Upper lobe of left lung (tissue), 6 donors: ENCODE data around the gene IL9R. TPM values are rescaled to one million over a fixed set of nuclear protein-coding genes. Genes with fewer than 3 reads are reported as not detected.
A peak's percentile ranks its signal among the peaks of the same experiment; 100 is the strongest.
"Not testable (repeated sequence)": the region's sequence is repeated elsewhere in the genome, so short reads cannot be mapped to it uniquely, and the experiment has no call there.

Experiments used
- ATAC-seq, 2 donors: fragments of 200-7000 bp; cut with Tn5 transposase; one replicate each; pipeline ENCODE4 v1.9.1; 2022; ENCODE audit warnings: mild to moderate bottlenecking in 2 of 2, moderate library complexity in 2 of 2; ENCODE audit not compliant: low FRiP score in 2 of 2
- DNase-seq, 2 donors: peaks; one replicate each; pipeline ENCODE4 v3.0.0-alpha.2; 2019 to 2020
- H3K27ac ChIP-seq, 4 donors: fragments of 200-600 bp; sonication (generic); one replicate each; pipeline ENCODE4 v1.5.1; 2016 to 2019
- H3K27me3 ChIP-seq, 4 donors: fragments of 200-600 bp; sonication (generic); one replicate each; pipeline ENCODE4 v1.5.1; 2017 to 2019
- H3K36me3 ChIP-seq, 4 donors: fragments of 200-600 bp; sonication (generic); one replicate each; pipeline ENCODE4 v1.5.1; 2016 to 2019
- H3K4me1 ChIP-seq, 4 donors: fragments of 200-600 bp; sonication (generic); one replicate each; pipeline ENCODE4 v1.5.1; 2018 to 2019
- H3K4me3 ChIP-seq, 4 donors: fragments of 200-600 bp; sonication (generic); one replicate each; pipeline ENCODE4 v1.5.1; 2017 to 2019; ENCODE audit warnings: mild to moderate bottlenecking in 2 of 4, moderate library complexity in 1 of 4
- H3K9me3 ChIP-seq, 4 donors: fragments of 200-600 bp; sonication (generic); one replicate each; pipeline ENCODE4 v1.5.1; 2018 to 2019
- EP300 ChIP-seq, 4 donors: sonication (generic); formaldehyde crosslinking; IDR thresholded peaks; one replicate each; pipeline ENCODE4 v1.5.1; 2017; ENCODE audit warnings: antibody characterized with exemption in 4 of 4, control low read depth in 2 of 4
- POLR2A ChIP-seq, 4 donors: fragments of 450-650 bp; IDR thresholded peaks; one replicate each; pipeline ENCODE4 v1.5.1; 2016 to 2017; ENCODE audit warnings: antibody characterized with exemption in 4 of 4, mild to moderate bottlenecking in 2 of 4
- POLR2AphosphoS5 ChIP-seq, 2 donors: sonication (generic); formaldehyde crosslinking; IDR thresholded peaks; one replicate each; pipeline ENCODE4 v1.5.1; 2017; ENCODE audit warnings: antibody characterized with exemption in 2 of 2
- WGBS, 2 donors: methylation state at CpG; one replicate each; pipeline ENCODE4 v1.1.5; 2017 to 2018; 5-methylcytosine and 5-hydroxymethylcytosine counted together
- total RNA-seq, 6 donors: library from RNA; depleted of rRNA in 4 of 6; stranded (reverse); fragments of >200 nt in 4 of 6; gene quantifications; one replicate each; pipeline versions ENCODE4 v1.1.0 to v1.2.1, GENCODE V29; 2016 to 2021
- TF ChIP-seq, protein P1 (sequence below), 6 experiments: fragments of 450-650 bp in 4 of 6; fragments of 200-600 bp in 2 of 6; sonication (generic) in 2 of 6; IDR thresholded peaks; one replicate each; pipeline ENCODE4 v1.5.1; 2016 to 2019; ENCODE audit warnings: antibody characterized with exemption in 6 of 6
- donor health status: DM: no; HTN: no; CAD: no; lungs with moderate emphysema.
- donor health status: DM: no; HTN: yes; CAD: no; lungs with severe emphysema.

The IL9R gene
- total RNA-seq, 6 donors from 2014 or later = 1.0 to 2.7 (median 1.7) TPM; not detected in 1

- ATAC-seq (no peak), DNase-seq (no peak)
- no peaks in the 10 kb centered on the region for H3K4me1 ChIP-seq
- H3K9me3 ChIP-seq = no peaks in the 10 kb centered on the region
- no peaks in the 10 kb centered on the region for H3K36me3 ChIP-seq
- no peaks in the 10 kb centered on the region for H3K27me3 ChIP-seq
- H3K27ac ChIP-seq = no peak overlapping the region
- 86 to 91% methylated on average over 3 of the region's 3 CpGs for WGBS, 2 donors
- no peak overlapping the region for H3K4me3 ChIP-seq
- TF ChIP-seq EP300 (IDR thresholded peaks at IDR 0.05) (no peak), POLR2AphosphoS5 (IDR thresholded peaks at IDR 0.05) (no peak), POLR2A (IDR thresholded peaks at IDR 0.05) (no peak)
- TF ChIP-seq, protein P1, sequence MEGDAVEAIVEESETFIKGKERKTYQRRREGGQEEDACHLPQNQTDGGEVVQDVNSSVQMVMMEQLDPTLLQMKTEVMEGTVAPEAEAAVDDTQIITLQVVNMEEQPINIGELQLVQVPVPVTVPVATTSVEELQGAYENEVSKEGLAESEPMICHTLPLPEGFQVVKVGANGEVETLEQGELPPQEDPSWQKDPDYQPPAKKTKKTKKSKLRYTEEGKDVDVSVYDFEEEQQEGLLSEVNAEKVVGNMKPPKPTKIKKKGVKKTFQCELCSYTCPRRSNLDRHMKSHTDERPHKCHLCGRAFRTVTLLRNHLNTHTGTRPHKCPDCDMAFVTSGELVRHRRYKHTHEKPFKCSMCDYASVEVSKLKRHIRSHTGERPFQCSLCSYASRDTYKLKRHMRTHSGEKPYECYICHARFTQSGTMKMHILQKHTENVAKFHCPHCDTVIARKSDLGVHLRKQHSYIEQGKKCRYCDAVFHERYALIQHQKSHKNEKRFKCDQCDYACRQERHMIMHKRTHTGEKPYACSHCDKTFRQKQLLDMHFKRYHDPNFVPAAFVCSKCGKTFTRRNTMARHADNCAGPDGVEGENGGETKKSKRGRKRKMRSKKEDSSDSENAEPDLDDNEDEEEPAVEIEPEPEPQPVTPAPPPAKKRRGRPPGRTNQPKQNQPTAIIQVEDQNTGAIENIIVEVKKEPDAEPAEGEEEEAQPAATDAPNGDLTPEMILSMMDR (IDR thresholded peaks at IDR 0.05) = no peak
These were observed 7.2 kb downstream of the IL9R start for GRCh38 chrX:156004740-156005139.

GRCh38 chrX:156005144-156005543, 7.6 kb downstream of the IL9R start:
- Histone ChIP-seq H3K4me1 (no peaks in the 10 kb centered on the region), H3K4me3 (no peak overlapping the region), H3K27ac (no peak overlapping the region), H3K36me3 (no peaks in the 10 kb centered on the region), H3K27me3 (no peaks in the 10 kb centered on the region), H3K9me3 (no peaks in the 10 kb centered on the region)
- no peak for TF ChIP-seq POLR2A (IDR thresholded peaks at IDR 0.05)
- no peak for TF ChIP-seq EP300 (IDR thresholded peaks at IDR 0.05)
- TF ChIP-seq, protein P1 (IDR thresholded peaks at IDR 0.05) = no peak
- no peak for TF ChIP-seq POLR2AphosphoS5 (IDR thresholded peaks at IDR 0.05)
- ATAC-seq (no peak), DNase-seq (no peak)
- WGBS, 2 donors = 84 to 93% methylated on average over 2 to 6 of the region's 6 CpGs

DNA sequence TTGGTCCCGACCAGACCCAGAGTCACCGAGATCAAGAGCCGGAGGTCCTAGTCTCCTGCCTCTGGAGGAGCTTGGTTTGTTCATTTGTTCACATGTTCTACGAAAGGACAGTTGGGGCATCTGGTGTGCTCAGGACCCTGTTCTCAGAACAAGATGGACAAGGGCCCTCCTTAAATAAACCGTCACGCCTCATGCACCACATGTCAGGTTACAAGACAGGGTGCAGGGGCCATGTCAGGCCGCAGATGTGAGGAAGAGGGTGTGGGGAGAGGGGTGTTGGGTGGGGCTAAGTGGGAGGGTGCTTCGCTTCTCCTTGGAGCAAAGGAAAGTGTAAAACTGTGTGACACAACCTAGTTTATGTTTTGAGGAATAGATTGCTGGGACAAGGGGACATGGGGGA, 9.0 kb downstream of the IL9R start:
- DNase-seq, ATAC-seq, H3K9me3 ChIP-seq, H3K4me1 ChIP-seq, H3K27ac ChIP-seq, H3K27me3 ChIP-seq, H3K36me3 ChIP-seq, H3K4me3 ChIP-seq: not testable (repeated sequence)
- WGBS, 2 donors = 84 to 87% methylated on average over 5 to 8 of the region's 8 CpGs

DNA sequence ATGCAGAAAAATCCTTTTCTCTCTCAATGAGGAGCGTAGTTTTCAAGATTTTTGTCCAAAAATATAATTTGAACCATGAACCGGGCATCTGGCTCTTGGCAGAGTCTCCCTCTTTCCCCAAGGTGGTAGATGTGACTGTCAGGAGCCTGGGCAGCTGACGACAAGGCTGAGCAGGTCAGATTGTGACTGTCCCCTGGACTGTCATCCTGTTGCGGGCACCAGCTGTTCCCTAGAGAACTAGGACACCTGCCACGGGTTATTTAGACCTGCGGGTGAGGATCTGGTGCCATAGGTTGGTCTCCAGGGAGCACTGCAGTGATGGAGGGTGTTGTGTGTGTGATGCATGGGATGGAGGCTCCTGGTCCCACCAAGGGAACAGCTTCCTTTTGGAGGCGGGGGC, 10.9 kb downstream of the IL9R start:
- DNase-seq, H3K27ac ChIP-seq, H3K4me1 ChIP-seq, H3K27me3 ChIP-seq, H3K36me3 ChIP-seq, H3K9me3 ChIP-seq, H3K4me3 ChIP-seq, ATAC-seq: not testable (repeated sequence)
- WGBS, 2 donors = 79 to 88% methylated on average over 3 of the region's 7 CpGs

- Histone ChIP-seq H3K4me3 (no peak overlapping the region), H3K9me3 (no peaks in the 10 kb centered on the region), H3K4me1 (no peaks in the 10 kb centered on the region), H3K27me3 (no peaks in the 10 kb centered on the region), H3K27ac (no peak overlapping the region), H3K36me3 (no peaks in the 10 kb centered on the region)
- TF ChIP-seq POLR2AphosphoS5 (IDR thresholded peaks at IDR 0.05) (no peak), POLR2A (IDR thresholded peaks at IDR 0.05) (no peak), EP300 (IDR thresholded peaks at IDR 0.05) (no peak)
- TF ChIP-seq, protein P1 (IDR thresholded peaks at IDR 0.05) = no peak
- 33 to 73% methylated on average over 1 of the region's 1 CpG for WGBS, 2 donors
- ATAC-seq (peak in 1 of 2 donors; percentile 23), DNase-seq (no peak)
These were observed 11.4 kb downstream of the IL9R start for GRCh38 chrX:156008915-156009314.

- no CpG with 5 or more reads among the region's 9 CpGs for WGBS, 2 donors
- H3K27me3 ChIP-seq, DNase-seq, H3K4me3 ChIP-seq, H3K9me3 ChIP-seq, H3K36me3 ChIP-seq, H3K4me1 ChIP-seq, H3K27ac ChIP-seq, ATAC-seq: not testable (repeated sequence)
These were observed 12.2 kb downstream of the IL9R start for GRCh38 chrX:156009691-156010090.

GRCh38 chrX:156013286-156013953, 15.9 kb downstream of the IL9R start:
- not testable (repeated sequence) for H3K36me3 ChIP-seq, H3K4me1 ChIP-seq, H3K4me3 ChIP-seq, DNase-seq, H3K9me3 ChIP-seq, ATAC-seq, H3K27ac ChIP-seq, H3K27me3 ChIP-seq
- no CpG with 5 or more reads among the region's 5 CpGs for WGBS, 2 donors

DNA sequence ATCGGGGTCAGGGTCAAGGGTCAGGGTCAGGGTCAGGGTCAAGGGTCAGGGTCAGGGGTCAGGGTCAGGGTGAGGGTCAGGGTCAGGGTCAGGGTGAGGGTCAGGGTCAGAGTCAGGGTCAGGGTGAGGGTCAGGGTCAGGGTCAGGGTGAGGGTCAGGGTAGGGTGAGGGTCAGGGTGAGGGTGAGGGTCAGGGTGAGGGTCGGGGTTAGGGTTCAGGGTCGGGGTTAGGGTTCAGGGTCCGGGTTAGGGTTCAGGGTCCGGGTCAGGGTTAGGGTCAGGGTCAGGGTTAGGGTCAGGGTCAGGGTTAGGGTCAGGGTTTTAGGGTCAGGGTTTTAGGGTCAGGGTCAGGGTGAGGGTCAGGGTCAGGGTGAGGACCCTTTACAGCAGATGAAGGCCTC, 22.4 kb downstream of the IL9R start:
- ATAC-seq, H3K4me3 ChIP-seq, H3K36me3 ChIP-seq, DNase-seq, H3K9me3 ChIP-seq, H3K27me3 ChIP-seq, H3K4me1 ChIP-seq, H3K27ac ChIP-seq: not testable (repeated sequence)
- no CpG with 5 or more reads among the region's 5 CpGs for WGBS, 2 donors

GRCh38 chrX:156023002-156023401, 25.5 kb downstream of the IL9R start:
- H3K9me3 ChIP-seq, ATAC-seq, H3K36me3 ChIP-seq, H3K4me1 ChIP-seq, H3K27me3 ChIP-seq, H3K27ac ChIP-seq, H3K4me3 ChIP-seq: not testable (repeated sequence)
- 51 to 78% methylated on average over 5 to 7 of the region's 9 CpGs for WGBS, 2 donors
- peak in 1 of 2 donors; percentile 62 for DNase-seq

DNA sequence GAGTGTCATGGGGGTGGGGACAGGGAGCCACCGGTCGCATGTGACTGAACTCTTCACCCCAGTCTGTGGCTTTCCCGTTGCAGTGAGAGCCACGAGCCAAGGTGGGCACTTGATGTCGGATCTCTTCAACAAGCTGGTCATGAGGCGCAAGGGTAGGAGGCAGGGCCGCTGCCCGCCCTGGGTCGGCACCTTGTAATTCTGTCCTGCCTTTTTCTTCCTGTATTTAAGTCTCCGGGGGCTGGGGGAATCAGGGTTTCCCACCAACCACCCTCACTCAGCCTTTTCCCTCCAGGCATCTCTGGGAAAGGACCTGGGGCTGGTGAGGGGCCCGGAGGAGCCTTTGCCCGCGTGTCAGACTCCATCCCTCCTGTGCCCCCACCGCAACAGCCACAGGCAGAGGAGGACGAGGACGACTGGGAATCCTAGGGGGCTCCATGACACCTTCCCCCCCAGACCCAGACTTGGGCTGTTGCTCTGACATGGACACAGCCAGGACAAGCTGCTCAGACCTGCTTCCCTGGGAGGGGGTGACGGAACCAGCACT, 27.5 kb downstream of the IL9R start:
- ATAC-seq, H3K4me3 ChIP-seq, H3K4me1 ChIP-seq, H3K27ac ChIP-seq, H3K27me3 ChIP-seq, H3K36me3 ChIP-seq, H3K9me3 ChIP-seq: not testable (repeated sequence)
- peak in 1 of 2 donors; percentile 59 for DNase-seq
- WGBS, 2 donors = 73 to 85% methylated on average over 4 to 14 of the region's 17 CpGs
